ENCODE data around the gene NIN.
"Not testable (repeated sequence)": the region's sequence is repeated elsewhere in the genome, so short reads cannot be mapped to it uniquely, and the experiment has no call there.

Gene NIN

GRCh38 chr14:50718949-50719348, 112.0 kb downstream of the NIN start:
- no peak for DNase-seq (ENCODE audit: low read depth in 3 of 3, low spot score in 1 of 3)

DNA sequence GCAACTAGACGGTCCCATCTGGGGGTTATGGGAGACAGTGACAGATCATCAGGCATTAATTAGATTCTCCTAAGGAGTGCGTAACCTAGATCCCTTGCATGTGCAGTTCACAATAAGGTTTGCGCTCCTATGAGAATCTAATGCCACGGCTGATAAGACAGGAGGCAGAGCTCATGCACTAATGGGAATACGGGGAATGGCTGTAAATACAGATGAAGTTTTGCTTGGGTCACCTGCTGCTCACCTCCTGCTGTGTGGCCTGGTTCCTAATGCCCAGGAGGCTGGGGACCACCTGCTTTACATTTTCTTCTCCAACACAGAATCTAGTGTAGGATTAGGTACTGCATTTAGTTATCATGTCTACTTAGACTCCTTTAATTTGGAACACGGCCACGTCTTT, 113.2 kb downstream of the NIN start:
- no peak for DNase-seq (ENCODE audit: low read depth in 3 of 3, low spot score in 1 of 3)

- DNase-seq (ENCODE audit: low read depth in 3 of 3, low spot score in 1 of 3) = no peak
Observed at GRCh38 chr14:50714450-50715073, 116.4 kb downstream of the NIN start.

DNA sequence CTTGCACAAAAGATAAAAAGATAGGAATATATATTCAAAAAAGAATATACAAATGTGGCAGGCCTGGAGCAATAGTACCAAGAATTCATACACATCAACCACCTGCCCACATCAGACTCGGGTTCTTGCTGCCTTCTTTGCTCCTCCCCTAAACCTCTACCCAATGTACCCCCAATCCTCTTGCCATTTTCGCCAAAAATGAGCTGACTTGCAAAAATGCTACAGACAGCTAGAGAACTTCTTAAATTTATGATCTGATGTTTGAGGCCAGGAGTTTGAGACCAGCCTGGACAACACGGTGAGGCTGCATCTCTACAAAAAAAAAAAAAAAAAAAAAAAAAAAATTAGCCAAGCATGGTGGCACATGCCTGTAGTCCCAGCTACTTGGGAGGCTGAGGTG, 119.9 kb downstream of the NIN start:
- no peak for DNase-seq (ENCODE audit: low read depth in 3 of 3, low spot score in 1 of 3)

GRCh38 chr14:50705026-50705593, 125.9 kb downstream of the NIN start:
- DNase-seq (ENCODE audit: low read depth in 3 of 3, low spot score in 1 of 3) = no peak

- DNase-seq (ENCODE audit: low read depth in 3 of 3, low spot score in 1 of 3) = no peak
Observed at GRCh38 chr14:50704454-50705010, 126.4 kb downstream of the NIN start.

DNA sequence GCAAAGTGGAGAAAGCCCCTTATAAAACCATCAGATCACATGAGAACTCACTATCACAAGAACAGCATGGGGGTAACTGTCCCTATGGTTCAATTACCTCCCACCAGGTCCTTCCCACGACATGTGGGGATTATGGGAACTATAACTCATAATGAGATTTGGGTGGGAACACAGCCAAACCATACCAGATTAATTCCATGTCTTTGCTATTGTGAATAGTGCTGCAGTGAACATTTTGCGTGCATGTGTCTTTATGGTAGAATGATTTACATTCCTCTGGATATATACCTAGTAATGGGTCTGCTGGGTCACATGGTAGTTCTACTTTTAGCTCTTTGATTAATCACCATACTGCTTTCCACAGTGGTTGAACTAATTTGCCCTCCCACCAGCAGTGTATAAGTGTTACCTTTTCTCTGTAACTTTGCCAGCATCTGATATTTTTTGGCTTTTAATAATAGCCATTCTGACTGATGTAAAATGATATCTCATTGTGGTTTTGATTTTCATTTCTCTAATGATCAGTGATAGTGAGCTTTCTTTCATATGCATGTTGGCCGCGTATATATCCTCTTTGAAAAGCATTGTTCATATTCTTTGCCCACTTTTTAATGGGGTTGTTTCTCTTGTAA, 133.2 kb downstream of the NIN start:
- DNase-seq (ENCODE audit: low read depth in 3 of 3, low spot score in 1 of 3) = no peak

GRCh38 chr14:50694260-50694659, 136.7 kb downstream of the NIN start:
- DNase-seq (ENCODE audit: low read depth in 3 of 3, low spot score in 1 of 3) = not testable (repeated sequence)

- DNase-seq (ENCODE audit: low read depth in 3 of 3, low spot score in 1 of 3) = no peak
Observed at GRCh38 chr14:50688875-50689274, 142.1 kb downstream of the NIN start.

DNA sequence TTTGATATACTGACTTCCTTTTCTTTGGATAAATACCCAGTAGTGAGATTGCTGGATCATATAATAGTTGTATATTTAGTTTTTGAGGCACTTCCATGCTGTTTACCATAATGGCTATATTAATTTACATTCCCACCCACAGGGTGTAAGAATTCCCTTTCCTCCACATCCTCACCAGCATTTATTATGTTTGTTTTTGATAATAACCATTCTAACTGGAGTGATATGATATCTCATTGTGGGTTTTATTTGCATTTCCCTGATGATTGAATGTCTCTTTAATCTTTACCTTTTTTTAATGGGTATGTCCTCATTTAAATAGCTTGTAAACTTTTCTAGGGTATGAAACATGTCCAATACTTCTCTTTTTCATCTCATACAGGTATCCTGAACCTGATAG, 151.3 kb downstream of the NIN start:
- DNase-seq (ENCODE audit: low read depth in 3 of 3, low spot score in 1 of 3) = no peak

DNA sequence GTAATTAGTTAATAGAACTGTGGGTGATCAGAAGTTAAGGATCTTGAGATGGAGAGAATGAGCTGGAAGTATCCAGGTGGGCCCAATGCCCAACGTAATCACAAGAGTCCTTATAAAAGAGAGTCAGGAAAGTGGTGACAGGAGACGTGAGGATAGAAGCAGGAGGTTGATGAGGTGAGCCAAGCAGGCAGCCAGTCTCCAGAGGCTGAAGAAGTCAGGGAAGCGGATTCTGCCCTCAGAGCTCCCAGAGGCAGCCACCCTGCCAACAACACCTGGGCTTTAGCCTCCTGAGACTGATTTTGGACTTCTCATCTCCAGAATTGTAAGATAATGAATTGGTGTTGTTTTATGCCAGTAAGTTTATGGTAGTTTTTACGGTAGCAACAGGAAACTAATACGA, 152.8 kb downstream of the NIN start:
- DNase-seq (ENCODE audit: low read depth in 3 of 3, low spot score in 1 of 3) = no peak

GRCh38 chr14:50677527-50678063, 153.4 kb downstream of the NIN start:
- no peak for DNase-seq (ENCODE audit: low read depth in 3 of 3, low spot score in 1 of 3)

DNA sequence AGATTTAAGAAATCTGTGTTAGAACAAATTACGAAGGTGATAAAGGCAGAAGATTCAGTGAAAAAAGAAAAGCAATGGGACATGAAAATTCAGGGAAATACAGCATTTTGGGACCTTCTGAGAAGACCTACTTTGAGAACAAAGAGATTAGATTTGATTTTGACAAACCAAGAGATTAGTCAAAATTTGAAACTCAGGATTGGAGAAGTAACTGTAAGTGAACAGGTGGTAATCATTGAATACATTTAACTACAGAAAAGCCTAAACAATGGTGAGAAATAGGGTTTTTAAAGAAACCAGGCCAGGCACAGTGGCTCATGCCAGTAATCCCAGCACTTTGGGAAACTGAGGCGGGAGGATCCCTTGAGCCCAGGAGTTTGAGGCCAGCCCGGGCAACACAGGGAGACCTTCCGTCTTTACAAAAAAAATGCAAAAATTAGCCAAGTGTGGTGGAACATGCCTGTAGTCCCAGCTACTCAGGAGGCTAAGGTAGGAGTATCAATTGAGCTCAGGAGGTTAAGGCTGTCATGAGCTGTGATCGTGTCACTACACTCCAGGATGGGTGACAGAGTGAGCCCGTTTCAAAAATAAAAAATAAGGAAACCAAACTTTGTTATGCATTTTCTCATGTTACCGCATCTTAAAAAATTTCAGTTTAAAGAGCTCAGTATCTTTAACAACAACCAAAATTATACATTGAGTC, 154.0 kb downstream of the NIN start:
- no peak for DNase-seq (ENCODE audit: low read depth in 3 of 3, low spot score in 1 of 3)

- no peak for DNase-seq (ENCODE audit: low read depth in 3 of 3, low spot score in 1 of 3)
Observed at GRCh38 chr14:50675597-50675996, 155.4 kb downstream of the NIN start.

DNA sequence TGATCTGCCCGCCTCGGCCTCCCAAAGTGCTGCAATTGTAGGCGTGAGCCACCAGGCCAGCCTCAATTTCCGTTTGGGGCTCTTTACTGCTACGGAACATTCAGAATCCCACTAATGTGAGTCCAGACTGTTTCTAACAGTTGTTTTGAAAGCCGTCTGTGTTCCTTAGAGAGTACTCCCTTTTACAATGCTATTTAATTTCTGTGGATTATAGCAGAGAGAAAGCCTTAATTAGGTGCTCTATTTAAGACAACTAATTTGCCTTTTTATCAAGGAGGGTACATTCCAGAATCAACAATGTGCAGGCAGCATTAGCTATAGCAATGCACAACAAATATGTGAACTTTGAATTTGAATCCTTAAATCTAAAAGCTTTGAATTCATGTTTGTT, 160.1 kb downstream of the NIN start:
- no peak for DNase-seq (ENCODE audit: low read depth in 3 of 3, low spot score in 1 of 3)

- no peak for DNase-seq (ENCODE audit: low read depth in 3 of 3, low spot score in 1 of 3)
Observed at GRCh38 chr14:50670196-50670865, 160.6 kb downstream of the NIN start.
